Endothelial cell (in vitro differentiated cells): ENCODE measurements around the gene RAB31. TPM values are rescaled to one million over a fixed set of nuclear protein-coding genes. Genes with fewer than 3 reads are reported as not detected.

Source experiments
- DNase-seq: peaks from one replicate; pipeline ENCODE4 v3.0.0; 2021; ENCODE audit warnings: low spot score
- H3K27ac Mint-ChIP-seq: one replicate; pipeline ENCODE4 v1.8.0; 2021; ENCODE audit warnings: mixed read lengths, inconsistent platforms; ENCODE audit not compliant: unreplicated experiment
- H3K27me3 Mint-ChIP-seq: one replicate; pipeline ENCODE4 v1.8.0; 2021; ENCODE audit warnings: mild to moderate bottlenecking, moderate library complexity, mixed read lengths, inconsistent platforms; ENCODE audit not compliant: unreplicated experiment
- H3K36me3 Mint-ChIP-seq: one replicate; pipeline ENCODE4 v1.8.0; 2021; ENCODE audit warnings: mild to moderate bottlenecking, low read depth, mixed read lengths, inconsistent platforms; ENCODE audit not compliant: unreplicated experiment
- H3K4me1 Mint-ChIP-seq: one replicate; pipeline ENCODE4 v1.8.0; 2021; ENCODE audit warnings: mild to moderate bottlenecking, mixed read lengths, inconsistent platforms; ENCODE audit not compliant: unreplicated experiment
- H3K4me3 Mint-ChIP-seq: one replicate; pipeline ENCODE4 v1.8.0; 2021; ENCODE audit warnings: mild to moderate bottlenecking, mixed read lengths, inconsistent platforms; ENCODE audit not compliant: unreplicated experiment
- H3K9me3 Mint-ChIP-seq: one replicate; pipeline ENCODE4 v1.8.0; 2021; ENCODE audit warnings: mixed read lengths, inconsistent platforms; ENCODE audit not compliant: unreplicated experiment
- CTCF ChIP-seq: fragments of 200-600 bp; sonication (generic); IDR thresholded peaks from one replicate; pipeline ENCODE4 v1.5.0; 2021; ENCODE audit warnings: antibody characterized with exemption; ENCODE audit not compliant: unreplicated experiment
- total RNA-seq: library from RNA; stranded (reverse); fragmentation: NEBNext Ultra II Directional; extraction: Animal tissue kit (Norgen Biotek cat#: 25700); gene quantifications from one replicate; pipeline ENCODE4 v1.2.1, GENCODE V29; 2021; ENCODE audit not compliant: unreplicated experiment

The RAB31 gene
- total RNA-seq, 1 donor from 2014 or later = 88.8 TPM

DNA sequence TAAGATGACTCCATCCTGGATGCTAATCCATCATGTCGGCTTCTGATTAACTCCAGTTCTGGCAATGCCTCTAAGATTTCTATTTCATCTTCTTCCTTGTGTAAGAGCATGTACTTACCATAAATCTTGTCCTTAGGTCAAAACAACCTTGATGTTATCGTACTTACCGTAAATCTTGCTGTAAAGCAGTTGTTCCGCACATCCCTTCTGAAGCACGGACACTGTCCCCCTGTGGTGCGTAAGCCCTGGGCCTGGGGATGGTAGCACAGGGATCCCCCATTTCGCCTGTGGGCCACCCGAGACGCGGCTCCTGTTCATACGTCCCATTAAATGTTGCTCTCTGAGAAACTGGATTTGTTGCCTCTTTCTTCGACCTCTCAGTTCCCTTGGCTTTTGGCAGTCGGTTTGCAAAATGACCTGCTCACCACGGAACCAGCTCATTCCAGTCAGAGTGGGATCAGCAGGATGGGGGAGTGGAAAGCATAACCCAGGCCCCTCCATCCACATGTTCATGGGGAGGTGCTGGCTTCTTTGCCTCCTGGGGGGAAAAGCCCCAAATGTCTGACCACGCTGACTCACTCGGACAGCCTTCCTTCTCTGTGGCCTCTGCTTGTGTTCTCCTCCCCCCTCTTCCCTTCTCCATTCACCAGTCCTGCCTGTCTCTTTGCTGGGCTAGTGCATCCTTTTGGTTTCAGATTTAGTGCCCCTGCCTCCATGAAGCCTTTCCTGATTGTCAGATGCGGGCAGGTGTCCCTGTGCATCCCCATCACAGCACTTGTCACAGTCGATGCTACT lies 49.9 kb downstream of the RAB31 start:
- Mint-ChIP-seq H3K36me3 (peaks cover 15% of the 10 kb centered on the region), H3K27me3 (no peaks in the 10 kb centered on the region), H3K4me1 (peaks cover 23% of the 10 kb centered on the region), H3K4me3 (no peak overlapping the region), H3K27ac (no peak overlapping the region), H3K9me3 (no peaks in the 10 kb centered on the region)
- TF ChIP-seq CTCF = no peak
- no peak for DNase-seq

DNA sequence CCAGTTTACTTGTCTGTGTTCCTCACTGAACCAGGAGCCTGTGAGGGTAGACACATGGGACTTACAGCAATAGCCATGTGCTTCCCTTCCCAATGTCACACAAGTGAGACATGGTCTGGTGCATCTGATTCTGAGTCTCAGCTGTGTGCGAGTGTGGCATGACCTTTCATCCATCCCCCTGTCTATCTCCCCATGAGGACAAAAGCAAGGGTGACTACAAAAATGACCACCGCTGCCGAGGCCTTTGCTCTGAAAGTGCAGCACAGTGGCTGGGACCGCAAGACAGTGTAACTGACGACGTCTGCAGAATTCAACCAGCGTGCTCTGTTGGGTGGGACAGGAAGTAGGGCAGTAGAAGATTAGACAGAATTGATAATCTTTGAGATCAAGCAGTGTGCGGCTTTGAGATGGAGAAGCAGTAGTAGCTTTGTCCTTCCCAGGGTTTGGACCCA lies 50.5 kb downstream of the RAB31 start:
- Mint-ChIP-seq H3K4me3 (no peak overlapping the region), H3K27me3 (no peaks in the 10 kb centered on the region)
- TF ChIP-seq CTCF = no peak

DNA sequence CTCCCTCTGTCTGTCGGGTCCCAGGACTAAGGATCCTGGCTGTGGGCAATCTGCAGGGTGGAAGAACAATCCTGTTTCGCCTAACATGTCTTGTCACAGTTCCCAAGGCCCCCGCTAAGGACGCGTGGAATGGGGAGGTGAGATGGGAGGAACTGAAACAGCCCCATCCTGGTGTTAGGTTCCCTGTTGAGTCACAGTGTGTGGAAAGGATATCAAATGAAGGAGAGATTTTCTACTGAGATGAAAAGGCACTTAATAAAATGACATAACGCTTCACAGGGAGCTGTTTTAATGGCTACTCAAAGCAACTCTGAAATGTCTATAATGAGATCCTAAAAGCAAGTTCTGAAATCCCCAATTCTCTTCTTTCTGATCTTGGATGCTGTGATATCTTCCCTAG lies 52.5 kb downstream of the RAB31 start:
- H3K4me3 Mint-ChIP-seq = no peak overlapping the region
- no peak for TF ChIP-seq CTCF
- H3K9me3 Mint-ChIP-seq = no peaks in the 10 kb centered on the region
- no peak for DNase-seq
- peaks cover 4% of the 10 kb centered on the region for H3K27me3 Mint-ChIP-seq
- no peak overlapping the region for H3K27ac Mint-ChIP-seq
- H3K36me3 Mint-ChIP-seq = peaks cover 15% of the 10 kb centered on the region
- H3K4me1 Mint-ChIP-seq = peaks cover 19% of the 10 kb centered on the region

More for the DNA sequence above, 50.5 kb downstream of the RAB31 start:
- no peaks in the 10 kb centered on the region for H3K9me3 Mint-ChIP-seq
- no peak for DNase-seq
- H3K4me1 Mint-ChIP-seq = peaks cover 23% of the 10 kb centered on the region
- H3K27ac Mint-ChIP-seq = peak overlapping the region; percentile 44
- H3K36me3 Mint-ChIP-seq = peaks cover 15% of the 10 kb centered on the region

DNA sequence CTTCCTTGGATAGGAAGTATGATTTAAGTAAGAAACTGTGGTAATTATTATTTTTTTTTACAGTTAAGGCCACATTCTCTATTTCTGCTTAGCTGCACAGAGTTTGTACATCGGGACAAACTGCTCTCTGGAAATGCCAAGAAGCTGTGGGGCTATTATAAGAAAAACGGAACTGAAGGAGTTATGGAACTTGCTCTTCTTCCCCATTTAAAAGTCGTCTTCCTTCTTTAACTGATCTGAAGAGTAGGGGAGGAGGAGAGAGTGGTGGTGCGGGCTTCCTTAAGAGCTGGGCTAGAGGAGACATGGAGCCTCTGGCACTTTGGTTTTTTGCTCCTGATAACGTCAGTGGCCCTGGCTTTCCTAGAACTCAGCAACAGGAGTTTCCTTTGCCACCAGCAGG lies 54.4 kb downstream of the RAB31 start:
- H3K36me3 Mint-ChIP-seq = peaks cover 19% of the 10 kb centered on the region
- H3K4me3 Mint-ChIP-seq = no peak overlapping the region
- H3K27me3 Mint-ChIP-seq = peaks cover 5% of the 10 kb centered on the region
- H3K9me3 Mint-ChIP-seq = no peaks in the 10 kb centered on the region
- TF ChIP-seq CTCF = no peak
- no peak for DNase-seq
- H3K27ac Mint-ChIP-seq = no peak overlapping the region
- H3K4me1 Mint-ChIP-seq = peaks cover 19% of the 10 kb centered on the region

- peaks cover 24% of the 10 kb centered on the region for H3K36me3 Mint-ChIP-seq
- peaks cover 5% of the 10 kb centered on the region for H3K27me3 Mint-ChIP-seq
- no peak for DNase-seq
- TF ChIP-seq CTCF = no peak
- H3K27ac Mint-ChIP-seq = no peak overlapping the region
- peaks cover 19% of the 10 kb centered on the region for H3K4me1 Mint-ChIP-seq
- H3K9me3 Mint-ChIP-seq = no peaks in the 10 kb centered on the region
- no peak overlapping the region for H3K4me3 Mint-ChIP-seq
Measured at GRCh38 chr18:9763157-9763556, 55.1 kb downstream of the RAB31 start.
